GM18498 (cell line): Measurements from ENCODE around the gene CD81.

Source experiments
- ATAC-seq: cut with Tn5 transposase; IDR thresholded peaks from one replicate; pipeline ENCODE4 v1.9.1; 2021; ENCODE audit warnings: mild to moderate bottlenecking, moderate library complexity; ENCODE audit not compliant: unreplicated experiment

CD81 gene

DNA sequence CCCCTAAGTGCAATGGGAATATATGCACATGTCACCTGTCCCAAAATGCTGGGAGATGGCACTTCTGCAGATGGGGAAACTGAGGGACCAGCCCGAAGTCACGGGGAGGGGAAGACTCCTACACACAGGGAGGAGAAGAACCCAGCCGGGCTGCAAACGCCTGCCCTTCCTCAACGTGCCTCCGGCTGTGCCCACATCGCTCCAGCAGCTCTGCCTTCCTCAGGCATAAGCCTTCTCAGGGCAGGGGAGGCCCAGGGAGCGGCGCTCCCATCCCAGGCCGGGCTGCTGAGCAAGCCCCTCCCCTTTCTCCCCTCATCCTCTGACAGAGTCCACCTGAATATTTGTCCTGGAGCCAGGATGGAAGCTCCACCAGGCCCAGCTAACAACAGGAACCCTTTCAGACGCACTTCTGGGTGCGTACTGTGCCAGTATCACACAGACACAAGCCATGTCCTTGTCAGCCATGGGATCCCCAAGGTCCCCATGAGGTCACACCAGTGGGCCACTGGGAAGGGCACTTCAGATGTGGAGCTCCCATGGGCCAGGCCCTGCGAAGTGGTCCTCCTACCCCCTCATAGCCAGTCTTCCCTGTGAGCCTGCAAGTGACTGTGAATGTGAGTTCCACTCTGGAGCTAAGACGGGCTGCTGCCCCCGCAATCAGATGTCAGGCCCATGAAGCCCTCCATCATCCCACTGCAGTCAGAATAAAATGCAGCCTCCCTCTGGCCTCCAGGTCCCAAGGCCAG, 2.5 kb upstream of the CD81 start:
- no peak for ATAC-seq

DNA sequence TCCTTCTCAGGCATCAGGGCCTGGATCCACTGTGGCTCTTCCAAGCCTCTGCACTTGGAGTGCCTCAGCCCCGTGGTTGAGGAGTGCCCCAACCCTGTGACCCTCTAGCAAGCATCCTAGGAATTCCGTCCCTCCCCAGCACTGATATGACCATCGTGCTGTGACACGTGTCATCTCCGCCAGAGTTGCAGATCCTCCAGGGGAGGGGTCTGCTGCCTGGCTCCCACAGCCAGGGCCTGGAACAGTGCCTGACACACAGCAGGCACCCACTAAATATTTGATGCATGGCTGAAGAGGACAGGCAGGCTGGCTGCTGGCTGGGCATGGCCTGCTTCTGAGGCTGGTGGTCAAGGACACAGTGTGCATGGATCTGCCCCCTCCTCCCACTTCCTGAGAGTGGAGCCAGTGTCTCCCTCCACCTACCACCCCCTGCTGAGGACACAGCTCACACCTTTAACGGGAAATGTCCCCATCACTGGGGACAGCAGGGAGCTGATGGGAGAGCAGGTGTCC, 1.7 kb upstream of the CD81 start:
- no peak for ATAC-seq

DNA sequence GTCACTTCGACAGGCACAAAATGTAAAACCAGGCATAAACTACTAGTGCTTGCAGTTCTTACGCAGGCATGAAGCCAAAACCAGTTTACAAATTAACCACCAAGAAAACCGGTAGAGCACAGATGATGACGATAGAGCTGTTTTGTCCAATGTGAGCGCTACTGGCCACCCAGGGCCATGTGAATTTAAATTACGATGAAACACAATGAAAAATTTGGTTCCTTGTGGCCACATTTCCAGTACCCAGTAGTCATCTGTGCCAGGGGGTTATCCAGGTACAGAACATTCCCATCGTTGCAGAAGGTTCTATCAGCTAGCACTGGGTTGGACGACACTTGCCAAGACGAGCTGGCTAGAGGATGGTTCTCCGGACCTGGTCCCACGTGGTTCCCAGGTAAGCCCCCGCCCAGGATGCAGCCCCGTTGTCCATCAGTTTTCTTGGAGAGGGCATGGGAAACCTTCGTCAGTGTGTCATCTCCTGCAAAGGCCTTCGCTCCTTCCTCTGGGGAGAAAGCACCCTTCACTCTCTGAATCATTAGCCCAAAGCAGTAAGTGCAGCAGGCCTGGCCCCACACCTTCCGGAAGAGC, 1.1 kb upstream of the CD81 start:
- no peak for ATAC-seq

DNA sequence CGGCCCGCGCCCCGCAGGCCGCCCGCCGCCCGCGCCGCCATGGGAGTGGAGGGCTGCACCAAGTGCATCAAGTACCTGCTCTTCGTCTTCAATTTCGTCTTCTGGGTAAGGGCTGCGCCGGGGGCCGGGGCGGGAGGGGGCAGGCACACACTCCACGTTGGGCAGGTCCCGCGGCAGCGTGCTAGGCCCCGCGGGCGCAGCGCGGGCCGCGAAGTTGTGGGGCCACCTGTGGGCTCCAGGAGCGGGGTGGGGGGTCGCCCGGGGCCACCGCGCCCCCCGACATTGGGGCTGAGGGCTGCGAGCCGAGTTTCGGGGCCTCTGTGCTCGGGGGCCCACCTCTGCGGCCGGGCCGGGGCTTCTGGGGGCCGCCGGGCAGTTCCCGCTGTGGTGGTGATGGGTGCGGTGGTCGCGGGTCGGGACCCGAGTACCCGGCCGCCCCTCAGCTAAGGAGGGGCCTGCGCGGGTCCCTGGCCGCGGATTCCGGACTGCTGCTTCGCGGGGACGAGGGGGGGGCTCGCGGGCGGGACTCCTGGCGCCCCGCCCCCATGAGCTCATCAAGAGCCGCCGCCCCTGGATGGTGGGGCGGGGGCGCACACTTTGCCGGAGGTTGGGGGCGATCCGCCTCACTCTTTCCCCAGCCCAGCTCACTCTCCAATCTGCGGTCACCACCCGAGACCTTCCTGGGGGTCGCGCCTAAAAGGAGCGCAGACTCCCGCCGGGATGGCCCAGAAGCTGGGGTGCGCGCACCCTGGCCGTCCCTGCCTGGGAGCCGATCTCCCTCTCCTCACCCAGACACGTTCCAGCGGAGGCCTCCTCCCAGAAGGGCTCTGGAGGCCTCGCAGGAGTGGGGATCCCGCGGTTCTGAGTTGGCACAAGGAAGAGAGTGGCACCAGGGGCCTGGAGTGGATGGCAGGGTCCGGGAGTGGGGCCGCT, 667 bp downstream of the CD81 start:
- ATAC-seq = peak; percentile 32

DNA sequence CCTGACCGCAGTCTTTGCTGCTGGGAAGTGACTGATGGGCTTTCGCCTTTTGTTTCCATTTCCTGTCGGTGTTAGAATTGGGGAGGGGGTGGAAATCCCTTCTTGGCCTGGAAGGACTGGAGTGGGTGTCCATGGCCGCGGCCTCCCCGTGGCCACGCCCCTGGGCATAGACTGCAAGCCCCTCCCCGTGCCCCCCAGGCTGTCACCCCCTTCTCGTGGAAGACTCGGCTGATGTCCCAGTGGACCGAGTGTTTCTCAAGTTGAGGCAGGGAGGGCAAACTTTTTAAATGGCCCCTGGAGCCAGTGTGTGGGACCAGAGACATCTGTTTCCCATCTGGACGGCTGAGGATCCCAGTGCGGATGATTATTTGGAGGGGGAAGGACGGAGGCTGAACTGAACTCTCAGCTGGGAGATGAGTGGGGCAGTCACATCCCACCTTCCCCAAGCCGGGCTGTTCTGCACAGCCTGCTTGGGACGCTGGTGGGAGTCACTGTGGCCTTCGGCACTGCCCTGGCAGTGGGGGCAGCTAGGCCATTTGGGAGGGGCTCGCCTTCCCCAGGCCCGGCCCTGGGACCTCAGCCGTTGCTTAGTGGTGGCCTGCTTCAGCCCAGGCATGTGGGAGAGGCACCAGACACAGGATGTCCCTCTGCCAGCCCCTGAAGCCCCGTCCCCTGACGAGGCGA, 1.6 kb downstream of the CD81 start:
- no peak for ATAC-seq

DNA sequence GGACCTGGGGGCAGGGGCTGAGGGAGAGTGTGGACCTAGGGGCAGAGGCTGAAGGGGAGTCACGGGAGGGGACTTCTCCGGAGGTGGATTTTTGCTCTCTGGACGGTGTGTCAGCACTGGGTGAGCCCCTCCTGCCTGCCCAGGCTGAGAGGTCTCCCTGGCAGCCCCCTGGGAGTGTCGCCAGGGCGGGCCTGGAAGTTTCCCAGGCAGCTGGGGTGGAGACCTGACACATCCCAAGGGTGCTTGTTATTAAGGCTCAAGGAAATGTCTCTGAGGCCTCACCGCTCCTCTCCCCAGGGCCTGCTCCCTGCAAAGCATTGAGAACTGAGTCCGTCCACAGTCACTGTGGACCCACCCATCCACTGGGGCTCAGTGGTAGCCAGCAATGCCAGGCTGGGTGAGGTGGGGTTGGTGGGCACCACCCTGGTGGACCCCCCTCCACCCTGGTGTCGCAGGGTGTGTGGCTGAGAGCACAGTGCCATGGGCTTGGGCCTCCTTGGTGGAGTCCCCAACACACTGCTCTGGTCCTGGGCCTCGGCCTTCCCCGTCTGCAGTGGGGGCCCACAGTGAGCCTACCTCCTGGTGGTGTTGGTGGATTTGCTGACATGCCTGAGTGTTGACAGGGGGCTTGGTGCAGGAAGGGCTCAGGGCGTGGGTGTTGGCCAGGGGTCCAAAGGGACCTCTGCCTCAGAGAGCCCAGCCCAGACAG, 2.5 kb downstream of the CD81 start:
- ATAC-seq = no peak

DNA sequence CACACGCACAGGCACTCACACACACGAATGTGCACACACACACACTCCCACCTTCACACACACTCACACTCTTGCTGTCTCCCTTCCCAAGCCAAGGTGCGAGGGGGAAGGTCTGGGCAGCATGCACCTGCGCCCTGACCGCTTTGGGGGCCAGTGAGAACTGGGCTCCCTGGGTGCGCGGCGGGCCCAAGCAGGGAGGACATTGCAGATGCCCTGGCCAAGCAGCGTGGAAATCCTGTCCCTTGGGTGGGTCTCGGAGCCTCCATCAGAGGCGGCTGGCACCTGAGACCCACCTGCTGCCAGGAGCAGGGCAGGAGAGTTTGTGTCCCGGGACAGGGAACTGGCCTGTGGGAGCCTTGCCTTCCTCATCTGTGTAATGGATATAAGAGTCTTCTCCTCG, 3.3 kb downstream of the CD81 start:
- no peak for ATAC-seq

DNA sequence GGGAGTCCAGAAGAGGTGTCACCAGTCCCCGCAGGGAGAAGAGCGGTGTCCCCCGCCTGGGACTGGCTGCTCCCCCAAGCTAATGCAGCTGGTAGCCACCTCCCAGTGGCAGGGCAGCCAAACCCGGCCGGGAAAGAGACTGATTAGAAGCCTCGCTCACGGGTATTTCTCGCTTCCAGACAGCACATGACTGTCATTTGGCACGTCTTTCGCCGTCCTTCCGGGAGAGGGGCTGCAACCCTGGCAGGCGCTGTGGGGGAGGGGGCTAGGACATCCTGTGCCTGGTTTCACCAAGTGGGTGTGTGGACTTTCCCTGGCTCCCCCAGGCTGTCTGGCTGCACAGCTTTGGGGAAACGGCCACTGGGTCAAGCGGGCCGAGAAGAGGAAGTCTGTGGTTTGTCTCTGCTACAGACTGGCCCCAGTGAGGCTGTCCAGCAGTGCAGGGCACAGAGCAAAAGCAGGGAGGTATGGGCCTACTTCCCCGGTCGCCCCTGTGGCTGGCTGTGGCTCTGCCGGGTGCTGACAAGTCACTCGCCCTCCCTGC, 3.8 kb downstream of the CD81 start:
- ATAC-seq = no peak

DNA sequence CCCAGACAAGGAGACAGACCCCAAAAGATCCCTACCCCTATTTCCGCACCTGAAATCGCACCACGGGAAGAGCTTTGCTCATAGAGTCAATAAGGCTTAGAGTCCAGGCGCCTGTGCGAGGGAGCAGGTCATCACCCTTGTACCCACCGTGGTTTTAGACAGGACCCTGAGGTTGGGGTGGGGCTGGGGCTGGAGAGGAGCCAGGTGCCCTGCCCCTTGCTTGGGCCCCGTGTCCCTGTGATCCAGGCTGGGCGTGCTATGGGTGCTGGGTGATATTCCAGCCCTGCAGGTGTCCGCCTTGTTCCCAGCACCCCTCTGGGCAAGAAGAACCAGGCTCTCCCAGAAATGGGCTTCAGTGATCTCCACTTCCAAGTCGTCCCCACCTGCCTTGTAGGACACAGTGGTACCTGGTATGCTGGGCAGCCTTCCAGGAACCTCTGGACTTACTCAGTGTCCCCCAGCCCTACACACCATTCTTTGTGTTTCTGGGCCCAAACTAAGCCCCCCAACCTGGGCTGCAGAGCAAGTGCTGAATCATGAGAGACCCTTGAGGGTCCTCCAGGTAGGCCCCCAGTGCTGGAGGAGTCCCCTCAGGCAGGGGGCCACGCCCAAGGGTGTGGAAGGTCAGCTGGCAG, 4.5 kb downstream of the CD81 start:
- no peak for ATAC-seq

DNA sequence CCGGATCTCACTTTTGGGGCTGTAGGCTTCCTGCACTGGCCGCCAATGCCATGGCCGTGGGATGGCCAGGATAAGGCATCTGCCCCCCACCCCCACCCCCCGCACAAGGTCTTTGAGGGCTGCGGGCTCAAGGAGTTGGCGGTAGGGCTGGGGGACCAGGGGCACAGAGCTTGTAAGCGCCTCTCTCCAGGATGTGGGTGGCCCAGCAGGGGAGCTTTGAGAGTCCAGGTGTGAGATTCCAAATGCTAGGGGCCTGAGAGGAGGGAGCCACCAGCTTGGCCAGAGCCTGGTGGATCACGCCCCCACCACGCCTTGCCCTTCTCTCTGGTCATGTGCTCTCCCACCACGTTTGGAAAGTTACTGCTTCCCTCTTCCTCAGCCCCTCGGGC, 5.0 kb downstream of the CD81 start:
- ATAC-seq = no peak

DNA sequence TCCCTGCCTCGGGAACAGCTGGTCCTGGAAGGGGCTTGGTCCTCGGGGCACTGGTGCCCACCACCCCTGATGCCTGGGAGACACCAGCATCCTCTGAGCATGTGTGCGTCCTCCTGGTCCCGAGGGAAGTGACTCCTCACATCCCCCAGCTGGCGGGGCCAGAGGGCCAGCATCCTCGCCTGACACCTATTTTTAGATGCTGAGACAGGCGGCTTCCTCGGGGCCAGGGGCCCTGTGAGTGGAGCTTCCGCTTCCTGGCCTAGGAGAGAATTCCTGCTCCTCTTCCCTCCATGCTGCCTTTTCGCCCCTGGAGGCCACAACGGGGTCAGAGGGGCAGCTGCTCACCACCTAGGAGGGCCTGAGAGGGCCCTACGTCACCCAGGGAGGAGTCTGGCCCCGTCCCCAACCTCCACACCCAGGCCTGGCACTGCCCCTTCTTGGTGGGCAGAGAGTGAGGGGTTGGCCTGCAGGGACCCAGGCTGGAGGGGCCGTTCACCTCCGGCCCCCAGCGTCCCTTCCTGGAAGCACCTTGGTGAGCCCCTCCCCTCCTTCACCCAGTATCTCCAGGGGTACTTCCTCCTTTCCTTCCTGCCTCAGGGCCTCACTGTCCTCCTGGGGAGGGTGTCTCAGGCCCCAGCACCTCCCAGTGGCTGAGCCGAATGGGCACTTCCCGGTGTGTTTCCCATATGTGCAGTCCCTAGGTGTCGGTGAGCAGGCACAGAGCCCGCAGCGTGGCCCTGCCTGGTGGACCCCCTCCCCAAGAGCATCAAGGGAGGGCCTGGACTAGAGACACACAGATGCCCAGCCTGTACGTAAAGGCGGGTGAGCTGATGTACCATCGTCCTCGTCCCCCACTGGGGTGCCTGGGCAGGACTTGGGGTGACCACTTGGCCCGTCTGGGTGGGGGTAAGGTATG, 6.1 kb downstream of the CD81 start:
- no peak for ATAC-seq

DNA sequence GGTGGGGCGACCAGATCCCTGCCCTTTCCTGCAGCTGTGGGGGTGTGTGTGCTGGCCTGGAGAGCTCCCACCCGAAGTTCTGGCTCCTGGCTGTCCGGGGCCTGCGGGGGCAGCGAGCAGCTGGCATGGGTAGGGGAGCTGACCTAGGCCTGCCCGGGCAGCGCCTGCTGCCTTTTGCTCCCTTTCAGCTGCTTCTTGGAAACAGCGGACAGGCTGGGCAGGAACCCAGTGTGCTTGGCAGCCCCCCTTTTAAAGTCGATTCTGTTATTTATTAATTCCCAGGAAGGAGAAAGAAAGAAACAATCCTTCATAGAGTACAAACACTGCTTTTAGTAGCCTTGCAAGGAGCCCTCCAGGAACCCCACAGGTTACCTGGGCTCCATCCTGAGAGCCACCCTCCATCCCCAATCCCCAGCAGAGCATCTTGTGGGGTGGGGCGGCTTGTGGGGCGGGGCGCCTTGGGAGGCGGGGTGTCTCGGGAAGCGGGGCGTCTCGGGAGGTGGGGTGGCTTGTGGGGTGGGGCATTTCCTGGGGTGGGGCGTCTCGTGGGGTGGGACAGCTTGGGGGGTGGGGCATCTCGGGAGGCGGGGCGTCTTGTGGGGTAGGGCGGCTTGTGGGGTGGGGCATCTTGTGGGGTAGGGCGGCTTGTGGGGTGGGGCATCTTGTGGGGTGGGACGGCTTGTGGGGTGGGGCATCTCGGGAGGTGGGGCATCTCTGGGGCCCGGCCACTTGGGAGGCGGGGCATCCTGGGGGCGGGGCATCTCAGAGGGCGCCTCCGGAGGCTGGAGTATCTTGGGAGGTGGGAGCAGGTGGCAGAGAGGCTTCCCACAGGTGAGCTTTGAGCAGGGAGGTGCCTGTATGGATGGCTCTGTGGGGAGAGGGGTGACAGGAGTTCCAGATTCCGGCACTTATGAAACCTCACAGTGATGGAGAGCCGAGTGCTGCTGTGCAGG, 7.0 kb downstream of the CD81 start:
- ATAC-seq = no peak

DNA sequence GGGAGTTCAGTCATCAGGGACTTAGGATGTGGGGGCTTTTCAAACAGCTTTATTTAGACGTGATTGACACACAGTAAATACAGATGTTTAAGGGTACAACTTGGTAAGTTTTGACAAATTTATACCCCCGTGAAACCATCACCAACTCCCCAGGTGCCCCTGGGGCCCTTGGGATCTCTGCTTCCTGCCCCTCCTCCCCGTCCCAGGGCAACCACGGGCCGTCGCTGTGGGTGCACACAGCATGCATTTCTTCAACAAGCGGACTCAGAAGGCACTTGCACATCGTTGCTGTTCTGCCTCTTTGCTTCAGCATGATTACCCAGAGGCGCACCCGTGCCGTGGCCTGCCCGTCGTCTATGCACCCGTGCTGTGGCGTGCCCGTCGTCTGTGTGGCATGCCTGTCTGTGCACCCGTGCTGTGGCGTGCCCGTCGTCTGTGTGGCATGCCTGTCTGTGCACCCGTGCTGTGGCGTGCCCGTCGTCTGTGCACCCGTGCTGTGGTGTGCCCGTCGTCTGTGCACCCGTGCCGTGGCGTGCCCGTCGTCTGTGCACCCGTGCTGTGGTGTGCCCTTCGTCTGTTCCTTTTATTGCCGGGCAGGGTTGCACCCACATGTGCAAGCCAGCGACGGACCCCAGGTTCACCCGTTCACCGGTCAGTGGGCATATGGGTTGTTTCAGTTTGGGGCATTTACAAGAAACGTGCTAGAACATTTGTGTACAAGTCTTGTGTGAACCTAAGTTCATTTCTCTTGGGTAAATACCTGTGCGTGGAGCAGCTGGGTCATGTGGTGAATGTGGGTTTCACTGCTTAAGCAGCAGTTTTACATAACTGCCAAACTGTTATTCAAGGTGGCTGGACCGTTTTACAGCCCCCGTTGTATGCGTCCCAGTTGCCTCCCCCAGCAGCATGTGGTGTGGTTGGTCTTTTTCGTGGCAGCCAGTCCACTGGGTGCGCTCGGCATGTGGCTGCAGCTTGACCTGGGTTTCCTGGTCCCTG, 8.3 kb downstream of the CD81 start:
- peak; percentile 44 for ATAC-seq

DNA sequence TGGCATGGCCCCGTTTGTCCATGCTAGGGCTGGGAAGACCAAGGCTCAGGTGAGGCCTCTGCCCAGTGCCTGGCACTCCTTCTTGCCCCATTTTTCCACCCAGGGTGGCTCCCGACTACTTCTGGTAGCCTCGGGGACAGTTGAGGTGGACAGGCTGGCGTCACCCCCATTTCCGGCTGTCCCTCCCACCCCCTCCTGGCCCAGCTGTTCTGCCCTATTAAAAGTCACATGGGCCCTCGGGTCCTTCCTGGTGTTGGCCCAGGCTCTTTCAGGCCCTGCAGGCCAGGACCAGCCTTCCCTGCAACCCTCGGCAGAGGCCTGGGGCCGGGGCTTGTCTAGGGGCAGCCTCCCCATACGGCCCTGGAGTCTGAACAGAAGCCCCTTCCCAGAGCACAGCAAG, 9.5 kb downstream of the CD81 start:
- ATAC-seq = no peak

DNA sequence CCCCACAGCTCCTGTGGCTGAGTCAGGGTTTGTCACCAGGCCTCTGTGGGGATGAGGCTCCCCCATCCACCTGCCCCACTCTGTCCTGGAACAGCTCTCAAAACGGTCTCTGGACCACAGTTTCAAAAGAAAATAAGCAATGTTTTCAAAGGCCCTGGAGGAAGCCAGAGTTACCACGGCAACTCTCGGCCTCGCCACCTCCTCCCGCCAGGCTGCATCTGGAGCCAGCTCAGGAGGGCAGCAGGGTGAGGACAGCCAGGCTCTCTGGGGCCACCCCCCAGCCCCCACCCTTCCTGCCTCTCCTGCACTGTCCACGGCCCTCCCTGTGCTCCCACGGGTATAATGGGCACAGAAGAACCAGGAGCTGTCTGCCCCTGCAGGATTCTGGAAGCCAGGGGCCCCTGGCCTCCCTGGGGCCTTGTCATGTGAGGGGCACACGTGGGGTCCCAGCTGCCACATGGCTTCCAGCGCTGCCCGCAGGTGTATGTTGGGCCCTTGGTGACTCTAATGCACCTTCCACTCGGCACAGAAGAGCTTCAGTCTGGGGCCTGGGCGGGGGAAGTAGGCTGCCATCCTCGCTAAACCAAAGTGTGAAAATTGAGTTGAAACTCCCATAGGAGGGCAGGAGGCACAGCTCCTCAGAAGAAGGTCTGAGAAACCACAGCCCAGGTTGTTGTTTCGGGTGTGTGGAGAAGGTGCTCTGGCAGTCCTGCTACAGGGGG, 10.3 kb downstream of the CD81 start:
- ATAC-seq = no peak
